IPS DF 19.7 (cell line): Measurements from ENCODE around the gene LGALS1.
"Not testable (repeated sequence)": the region's sequence is repeated elsewhere in the genome, so short reads cannot be mapped to it uniquely, and the experiment has no call there.

ENCODE experiments used
- DNase-seq: peaks from one replicate; pipeline ENCODE4 v3.0.0-alpha.2; 2013; ENCODE audit warnings: low read depth, low spot score

The LGALS1 gene

GRCh38 chr22:37717235-37717634, 41.8 kb downstream of the LGALS1 start:
- DNase-seq, result not testable (repeated sequence)

DNA sequence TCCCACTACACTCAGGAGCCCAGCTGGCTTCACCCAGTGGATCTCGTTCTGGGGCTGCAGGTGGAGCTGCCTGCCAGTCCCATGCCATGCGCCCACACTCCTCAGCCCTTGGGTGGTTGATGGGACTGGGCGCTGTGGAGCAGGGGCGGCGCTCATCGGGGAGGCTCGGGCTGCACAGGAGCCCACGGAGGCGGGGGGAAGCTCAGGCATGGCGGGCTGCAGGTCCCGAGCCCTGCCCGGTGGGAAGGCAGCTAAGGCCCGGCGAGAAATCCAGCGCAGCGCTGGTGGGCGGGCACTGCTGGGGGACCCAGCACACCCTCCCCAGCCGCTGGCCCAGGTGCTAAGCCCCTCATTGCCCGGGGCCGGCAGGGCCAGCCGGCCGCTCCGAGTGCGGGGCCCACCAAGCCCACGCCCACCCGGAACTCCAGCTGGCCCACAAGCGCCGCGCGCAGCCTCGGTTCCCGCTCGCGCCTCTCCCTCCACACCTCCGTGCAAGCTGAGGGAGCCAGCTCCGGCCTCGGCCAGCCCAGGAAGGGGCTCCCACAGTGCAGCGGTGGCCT, 42.4 kb downstream of the LGALS1 start:
- not testable (repeated sequence) for DNase-seq

- DNase-seq, result no peak
These were observed 50.3 kb downstream of the LGALS1 start for GRCh38 chr22:37725551-37726240.

DNA sequence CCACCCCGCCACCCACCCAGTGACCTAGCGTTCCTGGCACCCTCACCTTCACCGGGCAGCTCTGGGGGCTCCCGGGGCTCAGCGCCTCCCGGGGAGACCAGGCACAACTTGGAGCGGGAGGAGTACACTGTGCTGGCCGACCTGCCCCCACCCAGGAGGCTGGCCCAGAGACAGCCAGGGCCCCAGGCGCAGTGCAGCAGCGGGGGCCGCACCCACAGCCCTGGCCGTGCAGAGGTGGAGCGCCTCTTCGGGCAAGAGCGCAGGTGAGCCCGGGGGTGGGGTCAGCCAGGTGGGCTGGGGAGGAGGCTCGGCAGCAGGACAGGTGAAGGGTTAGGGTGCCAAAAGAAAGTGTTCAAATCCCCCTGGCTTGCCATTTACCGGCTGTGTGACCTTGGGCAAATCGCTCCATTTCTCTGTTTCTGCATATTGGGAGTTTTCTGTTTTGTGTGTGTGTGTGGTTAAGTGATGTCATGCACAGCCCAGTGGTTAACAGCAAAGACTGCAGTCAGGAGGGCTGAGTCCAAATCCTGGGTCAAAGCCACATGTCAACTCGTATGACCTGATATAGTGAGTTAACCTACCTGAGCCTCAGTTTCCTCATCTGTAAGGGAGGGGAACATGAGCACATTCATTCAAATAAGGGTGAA, 50.9 kb downstream of the LGALS1 start:
- DNase-seq, result no peak

DNA sequence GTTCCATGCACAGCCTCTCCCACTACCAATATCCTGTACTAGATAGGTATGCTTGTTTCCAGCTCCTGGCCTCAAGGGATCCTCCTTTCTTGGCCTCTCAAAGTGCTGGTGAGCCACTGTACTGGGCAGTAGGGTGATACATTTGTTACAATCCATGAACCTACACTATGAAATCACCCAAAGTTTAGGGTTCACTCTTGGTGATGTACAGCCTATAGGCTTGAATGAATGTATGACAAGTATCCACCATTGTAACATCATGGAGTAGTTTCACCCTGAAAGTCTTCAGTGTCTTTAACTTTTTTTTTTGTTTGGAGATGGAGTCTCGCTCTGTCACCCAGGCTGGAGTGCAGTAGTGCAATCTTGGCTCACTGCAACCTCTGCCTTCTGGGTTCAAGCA, 53.2 kb downstream of the LGALS1 start:
- no peak for DNase-seq
